ENCODE measurements around the gene TRPM5. TPM values are rescaled to one million over a fixed set of nuclear protein-coding genes. Genes with fewer than 3 reads are reported as not detected.

TRPM5 gene
- total RNA-seq, 1 donor from 2014 or later: not detected

DNA sequence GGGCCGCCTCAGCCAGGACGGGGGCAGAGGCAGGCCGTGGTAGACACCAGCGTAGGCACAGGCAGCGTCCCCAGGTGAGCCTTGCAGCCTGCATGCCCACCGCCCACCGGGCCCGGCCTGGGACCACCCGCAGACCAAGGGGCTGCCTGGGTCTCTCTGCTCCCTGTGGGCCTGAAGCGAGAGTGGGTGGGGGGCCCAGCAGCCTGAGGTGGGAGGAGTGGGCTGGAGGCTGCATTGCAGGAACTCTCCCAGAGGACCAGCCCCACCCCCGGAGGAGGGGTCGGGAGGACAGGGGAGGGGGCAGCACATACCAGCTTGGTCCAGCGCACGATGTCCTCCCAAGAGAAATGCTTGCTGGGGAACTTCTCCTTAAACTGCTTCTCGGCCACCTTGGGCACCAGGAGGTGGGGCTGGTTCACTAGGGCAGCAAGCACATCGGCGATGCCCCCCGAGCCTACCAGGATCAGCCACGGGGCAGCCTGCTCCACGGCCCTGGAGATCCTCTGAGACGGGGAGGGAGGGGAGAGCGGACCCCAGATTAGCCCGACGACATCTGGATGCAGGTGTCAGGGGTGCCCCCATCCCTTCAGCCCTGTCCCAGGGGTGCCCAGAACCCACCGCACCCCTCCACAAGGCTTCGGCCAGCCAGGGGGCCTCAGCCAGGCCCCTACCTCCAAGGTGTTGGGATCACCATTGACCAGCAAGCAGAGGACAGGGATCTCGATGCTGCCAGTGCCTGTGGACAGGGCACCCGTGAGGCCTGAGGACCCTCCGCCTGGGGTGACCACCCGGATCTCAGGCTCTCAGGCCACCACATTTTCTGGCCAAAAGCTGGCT, 26.2 kb downstream of the TRPM5 start:
- no peak for DNase-seq (ENCODE audit: low spot score)
- Mint-ChIP-seq H3K27me3 (ENCODE audit: low read depth) (no peaks in the 10 kb centered on the region), H3K4me1 (ENCODE audit: low read depth) (no peaks in the 10 kb centered on the region), H3K4me3 (ENCODE audit: unreplicated experiment) (no peak overlapping the region), H3K36me3 (ENCODE audit: low read depth) (no peaks in the 10 kb centered on the region), H3K27ac (ENCODE audit: unreplicated experiment) (no peak overlapping the region), H3K9me3 (ENCODE audit: low read depth) (no peaks in the 10 kb centered on the region)
- TF ChIP-seq CTCF (IDR thresholded peaks at IDR 0.05): no peak

DNA sequence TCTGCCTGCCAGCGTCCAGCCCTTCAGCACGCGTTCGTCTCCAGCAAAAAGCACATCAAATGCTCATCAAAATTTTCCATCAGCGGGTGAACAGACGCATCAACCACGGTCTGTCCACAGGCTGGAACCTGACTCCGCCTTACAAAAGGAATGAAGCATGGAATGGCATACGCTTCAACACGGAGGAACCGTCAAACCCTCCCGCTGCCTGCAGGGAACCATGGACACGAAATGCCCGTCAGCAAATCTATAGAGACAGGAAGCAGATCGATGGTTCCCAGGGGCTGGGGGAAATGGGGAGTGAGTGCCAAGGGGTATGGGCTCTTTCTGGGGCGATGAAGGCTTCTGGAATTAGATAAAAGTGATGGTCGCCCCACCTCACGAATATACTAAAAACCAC, 27.5 kb downstream of the TRPM5 start:
- Mint-ChIP-seq H3K27ac (ENCODE audit: unreplicated experiment) (no peak overlapping the region), H3K36me3 (ENCODE audit: low read depth) (no peaks in the 10 kb centered on the region), H3K27me3 (ENCODE audit: low read depth) (no peaks in the 10 kb centered on the region), H3K4me1 (ENCODE audit: low read depth) (no peaks in the 10 kb centered on the region), H3K4me3 (ENCODE audit: unreplicated experiment) (no peak overlapping the region), H3K9me3 (ENCODE audit: low read depth) (no peaks in the 10 kb centered on the region)
- TF ChIP-seq CTCF (IDR thresholded peaks at IDR 0.05): no peak
- DNase-seq (ENCODE audit: low spot score): no peak

- DNase-seq (ENCODE audit: low spot score): no peak
- H3K36me3 Mint-ChIP-seq (ENCODE audit: low read depth): no peaks in the 10 kb centered on the region
- H3K4me1 Mint-ChIP-seq (ENCODE audit: low read depth): no peaks in the 10 kb centered on the region
- TF ChIP-seq CTCF (IDR thresholded peaks at IDR 0.05): no peak
- no peaks in the 10 kb centered on the region for H3K9me3 Mint-ChIP-seq (ENCODE audit: low read depth)
- H3K4me3 Mint-ChIP-seq (ENCODE audit: unreplicated experiment): no peak overlapping the region
- no peaks in the 10 kb centered on the region for H3K27me3 Mint-ChIP-seq (ENCODE audit: low read depth)
- no peak overlapping the region for H3K27ac Mint-ChIP-seq (ENCODE audit: unreplicated experiment)
Observed at GRCh38 chr11:2415601-2416380, 28.5 kb downstream of the TRPM5 start.

DNA sequence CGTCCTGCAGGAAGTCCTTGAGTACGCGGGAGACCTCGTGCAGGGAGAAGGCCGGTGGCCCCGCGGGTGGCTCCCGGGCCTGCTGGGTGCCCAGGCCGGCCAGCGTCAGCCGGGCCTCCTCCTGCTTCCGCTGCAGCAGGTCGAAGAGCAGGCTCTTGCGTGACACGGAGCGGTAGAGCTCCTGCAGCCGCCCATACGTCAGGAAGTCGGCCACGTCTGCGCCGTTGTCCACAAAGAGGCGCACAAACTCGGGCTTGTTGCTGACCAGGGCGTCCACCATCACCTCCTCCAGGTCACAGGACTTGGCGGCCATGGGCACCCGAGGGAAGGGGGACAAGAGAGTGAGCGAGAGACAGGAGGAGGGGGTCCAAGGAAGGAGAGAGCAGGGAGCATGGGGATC, 29.1 kb downstream of the TRPM5 start:
- no peak overlapping the region for H3K27ac Mint-ChIP-seq (ENCODE audit: unreplicated experiment)

More for the DNA sequence above, 29.1 kb downstream of the TRPM5 start:
- H3K4me3 Mint-ChIP-seq (ENCODE audit: unreplicated experiment): no peak overlapping the region
- no peak for TF ChIP-seq CTCF (IDR thresholded peaks at IDR 0.05)
- H3K27me3 Mint-ChIP-seq (ENCODE audit: low read depth): no peaks in the 10 kb centered on the region
- no peaks in the 10 kb centered on the region for H3K9me3 Mint-ChIP-seq (ENCODE audit: low read depth)
- H3K36me3 Mint-ChIP-seq (ENCODE audit: low read depth): no peaks in the 10 kb centered on the region
- DNase-seq (ENCODE audit: low spot score): no peak
- H3K4me1 Mint-ChIP-seq (ENCODE audit: low read depth): no peaks in the 10 kb centered on the region

Data from chondrocyte (in vitro differentiated cells).